ENCODE results near the gene MAP3K2. TPM values are rescaled to one million over a fixed set of nuclear protein-coding genes. Genes with fewer than 3 reads are reported as not detected.

The MAP3K2 gene
- polyA plus RNA-seq, 12 donors: 15.1 to 21.8 (median 18.6) TPM; not detected in 1

DNA sequence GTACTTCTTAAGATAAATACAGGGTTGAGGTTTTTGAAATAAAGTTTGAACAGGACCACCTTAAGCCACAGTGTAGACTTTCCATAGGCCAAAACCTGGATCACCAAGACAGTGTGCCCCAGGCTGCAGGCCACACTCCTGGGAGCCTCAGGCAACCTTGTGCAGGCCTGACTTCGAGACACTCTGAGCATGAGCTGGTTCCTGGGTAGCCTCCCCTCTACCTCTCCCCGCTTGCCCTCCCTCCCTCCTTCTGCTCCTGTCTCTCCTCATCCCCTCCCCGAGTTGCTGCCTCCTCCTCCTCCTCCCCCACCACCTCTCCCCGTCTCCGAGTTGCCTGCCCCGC, 19.9 kb upstream of the MAP3K2 start:
- DNase-seq: no peak

DNA sequence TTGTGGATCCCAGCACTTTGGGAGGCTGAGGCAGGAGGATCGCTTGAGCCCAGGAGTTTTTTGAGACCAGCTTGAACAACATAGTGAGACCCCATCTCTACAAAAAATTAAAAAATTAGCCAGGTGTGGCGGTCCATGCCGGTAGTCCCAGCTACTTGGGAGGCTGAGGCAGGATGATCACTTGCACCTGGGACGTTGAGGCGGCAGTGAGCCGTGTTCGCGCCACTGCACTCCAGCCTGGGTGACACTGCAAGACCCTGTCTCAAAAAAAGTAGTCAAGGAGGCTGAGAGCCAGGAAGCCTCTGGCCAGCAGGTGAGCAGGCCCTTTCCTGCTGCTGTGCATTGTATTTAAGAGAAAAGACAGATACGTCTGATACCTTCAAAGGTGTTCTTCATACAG, 19.3 kb upstream of the MAP3K2 start:
- DNase-seq: no peak

GRCh38 chr2:127406454-127406853, 18.7 kb upstream of the MAP3K2 start:
- no peak for DNase-seq

DNA sequence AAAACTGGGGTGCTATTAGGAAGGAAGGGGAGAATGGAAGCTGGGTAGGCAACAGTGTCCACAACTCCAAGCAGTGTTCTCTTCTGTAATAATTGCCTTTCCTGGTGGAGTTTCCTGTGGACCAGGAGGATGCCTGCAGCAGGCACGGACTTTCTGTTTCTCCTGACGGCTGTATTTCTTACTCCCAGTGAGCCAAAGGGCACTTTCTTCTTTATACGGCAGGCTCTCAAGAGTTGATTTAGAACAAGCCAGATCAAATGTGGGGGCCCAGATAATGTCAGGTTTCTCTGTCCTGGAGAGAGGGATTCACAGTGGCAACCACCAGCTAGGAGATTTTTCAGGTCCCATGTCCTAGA, 17.5 kb upstream of the MAP3K2 start:
- no peak for DNase-seq

DNA sequence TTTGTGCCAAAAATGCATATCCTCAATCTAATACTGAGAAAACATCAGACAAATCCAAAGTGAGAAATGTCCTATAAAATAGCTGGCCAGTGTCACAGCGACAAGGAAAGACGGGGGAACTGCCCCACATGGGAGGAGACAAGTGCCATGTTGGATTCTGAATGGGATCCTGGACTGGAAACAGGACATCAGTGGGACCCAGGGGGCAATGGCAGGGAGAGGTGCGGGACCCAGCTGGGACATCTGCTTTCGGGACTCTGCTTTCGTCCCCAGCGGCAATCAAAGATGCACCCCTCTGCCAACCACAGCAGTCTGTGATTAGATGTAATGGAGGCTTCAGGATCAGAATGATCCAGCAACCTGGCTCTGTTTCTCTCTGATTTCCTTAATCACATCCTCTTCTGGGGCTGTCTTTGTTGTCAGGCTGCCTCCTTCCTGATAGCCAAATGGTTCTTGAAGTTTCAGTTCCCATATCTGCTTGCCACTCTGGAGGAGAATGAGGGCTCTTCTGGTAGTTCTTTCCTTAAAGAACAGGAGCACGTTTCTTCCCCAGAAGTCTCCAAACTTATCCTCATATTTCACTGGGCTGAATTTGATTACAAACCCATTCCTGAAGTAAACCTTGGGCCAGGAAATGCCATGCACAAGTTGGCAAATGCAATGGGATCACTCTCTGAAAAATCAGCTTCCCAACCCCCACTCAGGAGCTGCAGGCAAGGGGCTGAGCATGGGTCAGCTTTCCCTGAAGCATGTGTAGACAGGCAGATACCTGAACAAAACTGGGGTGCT, 16.9 kb upstream of the MAP3K2 start:
- DNase-seq: no peak

GRCh38 chr2:127403460-127403859, 15.7 kb upstream of the MAP3K2 start:
- DNase-seq: no peak

- no peak for DNase-seq
These were observed 14.3 kb upstream of the MAP3K2 start for GRCh38 chr2:127401757-127402695.

- DNase-seq: peak; percentile 69
These were observed 13.4 kb upstream of the MAP3K2 start for GRCh38 chr2:127400897-127401756.

DNA sequence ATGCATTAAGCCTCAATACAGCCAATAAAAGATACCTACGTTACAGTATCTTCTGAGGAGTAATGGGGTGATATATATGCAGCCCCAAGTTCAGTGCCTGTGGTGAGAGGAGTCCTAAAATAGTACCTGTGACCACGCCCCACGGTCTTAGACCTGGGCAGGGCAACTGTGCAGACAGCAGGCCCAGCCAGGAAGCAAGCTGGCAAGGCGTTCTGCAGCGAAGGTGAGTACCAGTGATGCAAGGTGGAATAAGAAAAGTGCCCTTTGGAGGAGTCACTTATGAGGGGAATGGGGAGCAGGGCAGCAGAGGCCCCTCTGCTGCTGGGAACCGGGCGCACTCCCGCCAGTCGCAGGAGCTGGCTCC, 12.7 kb upstream of the MAP3K2 start:
- no peak for DNase-seq

DNA sequence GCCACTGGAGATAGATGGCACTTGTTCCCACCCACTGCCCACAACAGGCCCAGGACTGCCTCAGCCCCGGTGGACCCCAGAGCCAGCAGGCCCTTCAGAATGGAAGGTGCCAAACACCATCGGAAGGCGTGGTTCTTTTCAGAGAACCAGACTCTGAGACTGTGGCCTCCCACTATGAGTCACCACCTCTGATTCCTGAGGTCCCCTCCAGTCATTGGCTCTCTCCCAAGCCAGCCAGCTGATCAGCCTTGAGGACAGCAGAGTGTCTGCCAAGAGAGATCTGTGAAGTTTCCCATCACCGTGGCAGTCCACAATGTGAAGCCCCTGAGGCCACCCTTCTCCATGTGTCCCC, 10.4 kb upstream of the MAP3K2 start:
- no peak for DNase-seq

DNA sequence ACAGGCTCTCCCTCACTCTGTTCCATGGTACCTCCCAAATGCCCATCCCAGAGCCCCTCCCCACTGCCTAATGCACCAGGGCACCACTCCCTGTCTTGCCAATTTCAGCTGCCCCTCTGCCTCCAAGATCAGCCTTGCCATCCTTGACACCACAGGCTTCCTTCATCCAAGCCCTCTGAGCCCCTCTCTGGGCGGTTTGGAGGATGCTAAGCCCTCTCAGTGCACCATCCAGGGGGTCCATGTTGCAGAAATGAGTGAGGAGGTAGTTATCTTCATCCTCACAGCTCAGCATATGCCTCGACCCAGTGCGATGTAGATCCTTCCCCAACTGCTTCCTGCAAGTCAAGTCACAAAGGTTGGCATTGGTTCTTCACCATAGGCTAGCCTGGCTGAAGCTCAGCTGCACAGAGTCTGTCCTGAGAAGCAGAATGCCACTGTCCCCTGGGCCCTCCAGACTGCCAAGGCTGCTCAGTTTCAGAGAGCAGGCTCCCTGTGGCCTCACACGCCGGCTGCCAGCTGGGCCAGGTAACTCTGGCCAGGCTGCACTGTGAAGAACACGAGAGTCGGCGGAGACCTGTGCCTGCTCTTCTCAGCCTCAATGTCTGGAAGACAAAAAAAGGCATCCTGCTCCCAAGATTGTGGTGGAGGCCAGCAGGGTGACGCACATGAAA, 9.9 kb upstream of the MAP3K2 start:
- DNase-seq: no peak

DNA sequence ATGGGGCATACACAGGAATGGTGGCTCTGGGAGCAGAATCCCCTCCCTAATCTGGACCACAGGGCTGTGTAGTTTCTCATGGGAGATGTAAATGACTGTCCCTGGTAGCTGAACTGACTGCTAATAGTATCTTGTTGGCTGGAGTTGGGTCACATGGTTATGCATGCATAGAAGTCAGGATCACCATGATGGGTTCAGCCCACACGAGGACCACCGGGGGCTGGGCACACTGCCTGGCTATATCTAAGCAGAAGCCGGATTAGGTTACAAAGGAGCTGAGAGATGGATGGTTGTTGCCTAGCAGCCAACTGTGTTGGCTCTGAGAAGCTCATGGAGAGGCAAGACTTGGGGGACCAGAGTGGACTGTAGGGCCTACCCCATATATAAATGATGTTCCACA, 6.7 kb upstream of the MAP3K2 start:
- DNase-seq: no peak

DNA sequence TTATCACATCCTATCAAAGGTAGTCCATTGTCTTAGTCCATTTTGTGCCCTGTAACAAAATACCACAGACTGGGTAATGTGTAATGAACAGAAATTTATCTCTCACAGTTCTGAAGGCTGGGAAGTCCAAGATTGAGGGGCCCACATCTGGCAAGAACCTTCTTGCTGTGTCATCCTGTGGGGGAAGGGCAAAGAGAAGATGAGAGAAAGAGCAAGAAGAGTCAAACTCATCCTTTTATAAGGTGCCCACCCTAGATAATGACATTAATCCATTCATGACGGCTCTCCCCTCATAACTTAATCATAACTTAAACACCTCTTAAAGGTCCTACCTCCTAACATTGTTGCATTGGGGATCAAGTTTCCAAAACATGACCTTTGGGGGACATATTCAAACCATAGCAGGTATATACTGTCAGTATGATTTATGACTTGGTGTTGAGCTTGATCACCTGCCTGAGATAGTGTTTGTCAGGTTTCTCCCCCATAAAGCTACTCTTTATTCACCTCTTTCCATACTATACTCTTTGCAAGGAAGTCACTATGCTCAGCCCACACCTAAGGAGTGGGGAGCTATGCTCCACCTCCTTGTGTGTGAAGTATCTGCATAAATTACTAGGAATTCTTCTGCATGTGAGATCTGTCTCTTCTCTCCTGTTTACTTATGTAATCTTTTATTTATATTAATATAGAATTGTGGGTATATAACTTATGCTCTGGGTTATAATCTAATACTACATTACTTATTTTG, 5.2 kb upstream of the MAP3K2 start:
- DNase-seq: no peak

GRCh38 chr2:127392133-127392827, 4.5 kb upstream of the MAP3K2 start:
- no peak for DNase-seq

- DNase-seq: no peak
These were observed 2.1 kb upstream of the MAP3K2 start for GRCh38 chr2:127389778-127390435.

DNA sequence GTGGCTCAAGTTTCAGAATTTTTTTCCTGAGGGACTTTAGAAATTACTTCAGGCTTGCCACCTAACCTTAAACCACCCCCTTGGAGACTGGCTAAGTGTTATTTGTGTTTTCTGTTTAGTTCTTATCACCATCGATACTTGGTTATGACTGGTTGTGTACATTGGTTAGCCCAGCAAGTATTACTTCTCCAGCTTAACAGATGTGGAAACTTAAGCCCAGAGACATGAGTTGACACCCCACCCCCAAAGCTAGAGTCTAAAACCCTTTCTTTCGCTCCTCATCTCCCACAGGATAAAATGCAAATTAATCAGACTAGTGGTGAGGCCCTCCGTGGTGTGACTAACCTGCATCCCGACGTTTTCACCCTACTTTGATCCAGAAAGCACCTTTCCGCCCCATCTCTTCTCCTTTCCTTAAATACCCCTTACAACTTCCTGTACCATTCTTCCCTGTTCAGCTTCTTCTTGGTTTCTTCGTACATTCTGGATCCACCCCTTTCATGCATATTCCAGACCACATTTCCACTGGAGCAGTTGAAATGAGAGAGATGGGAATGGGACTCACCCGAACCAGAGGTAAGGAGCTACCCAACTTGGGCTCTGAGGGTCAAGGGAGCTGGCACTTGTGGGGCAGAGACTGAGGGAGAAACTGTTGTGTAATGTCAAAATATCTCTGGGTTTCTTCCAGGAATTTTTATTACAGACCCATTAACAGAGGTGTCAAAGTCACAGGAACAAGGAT, 819 bp upstream of the MAP3K2 start:
- no peak for DNase-seq

- DNase-seq: peak; percentile 81
These were observed 766 bp downstream of the MAP3K2 start for GRCh38 chr2:127386764-127387654.

DNA sequence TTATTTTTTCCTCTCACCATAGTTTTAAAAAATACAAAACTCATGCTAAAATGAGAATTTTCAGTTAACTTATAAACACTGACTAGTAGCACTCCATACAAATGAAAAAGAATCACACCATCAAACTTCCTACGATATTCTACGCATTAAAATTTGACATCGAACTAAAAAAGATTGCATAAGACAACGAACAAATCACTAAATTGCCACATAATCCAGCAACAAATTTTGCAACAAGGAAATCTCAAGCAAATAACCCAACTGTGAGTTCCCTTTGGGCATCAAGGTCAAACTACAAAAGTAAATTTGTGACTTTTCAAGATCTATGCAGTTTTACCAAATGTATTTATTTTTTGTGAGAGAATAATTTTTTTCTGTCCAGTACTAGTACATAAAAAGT, 1.5 kb downstream of the MAP3K2 start:
- no peak for DNase-seq
